Metanephros (tissue), 1 donor: ENCODE measurements around the gene DNAJB5. TPM values are rescaled to one million over a fixed set of nuclear protein-coding genes. Genes with fewer than 3 reads are reported as not detected.

Experiments
- total RNA-seq: library from RNA; depleted of rRNA; stranded (reverse); fragments of >200 nt; gene quantifications from one replicate; pipeline ENCODE4 v1.2.3, GENCODE V29; 2014

Gene DNAJB5
- 8.5 TPM for total RNA-seq

DNA sequence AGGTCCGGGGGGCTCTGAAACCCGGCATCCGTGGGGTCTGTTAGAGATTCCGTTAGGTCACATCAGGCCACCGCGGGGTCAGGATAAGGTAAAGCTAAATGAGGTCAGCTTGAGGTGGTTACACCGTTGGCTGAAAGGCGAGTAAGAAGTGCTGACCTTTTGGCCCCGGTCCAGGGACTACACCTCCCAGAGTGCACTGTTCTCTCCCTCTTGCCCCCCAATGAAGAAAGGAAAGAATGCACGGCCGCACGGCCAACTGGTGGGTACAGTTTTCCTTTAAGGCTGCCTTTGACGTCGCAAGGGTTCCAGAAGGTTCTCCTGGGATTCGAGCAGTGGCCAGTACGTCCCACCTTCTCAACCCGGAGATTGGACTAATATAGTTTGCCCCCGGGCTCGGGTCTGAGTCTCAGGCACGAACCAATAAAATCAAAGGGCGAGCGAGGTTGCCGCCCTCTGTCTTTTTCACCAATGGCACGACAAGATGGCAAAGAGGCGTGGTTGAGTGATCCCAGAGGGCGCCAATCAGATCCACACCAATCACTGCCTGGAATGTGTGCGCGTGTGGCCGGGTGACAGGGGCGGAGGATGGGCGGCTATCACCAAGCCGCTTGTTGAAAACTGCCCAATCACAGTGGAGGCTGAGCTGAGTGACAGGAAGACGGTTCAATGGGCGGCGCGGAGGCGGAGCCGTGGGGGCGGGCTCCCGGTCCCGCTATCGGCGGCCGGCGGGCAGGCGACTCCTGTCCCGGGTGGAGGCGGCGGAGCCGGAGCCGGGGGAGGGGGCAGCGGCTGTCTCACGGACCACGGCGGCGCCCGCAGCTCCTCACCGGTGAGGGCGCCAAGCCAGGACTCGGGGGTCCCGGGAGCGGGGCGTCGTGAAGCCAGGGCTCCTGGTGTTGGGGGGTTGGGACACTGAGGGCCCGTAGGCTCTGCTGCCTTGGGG is at the start of gene DNAJB5:
DNAJB5 (plus strand) TSS at position 743 of the 943 bp plus-strand sequence. CDS start 886 bp downstream, outside the sequence.

DNA sequence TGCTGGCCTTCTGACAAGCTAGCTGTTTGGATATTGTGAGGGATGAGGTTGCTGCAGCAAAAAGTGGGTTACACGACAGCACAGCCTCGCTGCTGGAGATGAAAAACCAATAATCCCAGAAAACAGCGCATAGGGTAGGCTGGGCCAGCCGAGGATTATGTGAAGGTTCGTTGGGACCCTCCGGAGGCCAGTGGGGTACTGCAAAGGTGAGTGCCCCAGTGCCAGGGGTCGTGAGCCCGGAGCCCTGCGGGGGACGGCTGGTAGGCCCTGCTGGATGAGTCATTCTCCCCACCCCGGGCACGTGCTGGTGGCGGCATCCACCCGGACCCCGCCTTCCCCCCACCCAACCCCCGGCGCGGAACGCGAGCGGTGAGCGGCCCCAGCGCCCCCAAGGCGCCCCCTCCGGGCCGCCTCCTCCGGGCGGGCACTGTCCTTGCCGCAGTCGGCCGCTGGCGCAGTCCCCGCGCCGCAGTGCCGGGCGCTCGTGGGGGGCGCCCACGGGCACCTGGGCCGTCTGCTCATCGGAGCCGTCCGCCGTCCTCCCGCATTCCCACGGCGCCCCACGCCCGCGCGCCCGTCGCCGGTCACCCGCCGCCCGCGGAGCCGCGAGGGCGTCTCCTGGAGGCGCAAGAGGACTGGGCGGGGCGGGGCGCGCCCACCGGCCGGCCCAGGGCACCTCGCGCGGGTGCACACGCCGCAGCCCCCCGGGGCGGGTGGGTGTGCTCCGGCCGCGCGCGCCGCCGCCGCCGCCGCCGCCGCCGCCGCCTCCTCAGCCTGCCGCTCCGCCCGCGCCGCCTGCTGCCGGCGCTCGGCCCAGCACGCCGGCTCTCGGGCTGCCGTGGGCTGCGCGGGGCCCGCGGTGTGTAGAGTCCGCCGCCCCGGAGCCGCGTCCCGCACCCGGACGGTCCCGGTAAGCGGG is 31.8 kb upstream of the DNAJB5 start, which contains the start of gene PHF24:
PHF24 (plus strand) TSS at position 794 of the 919 bp plus-strand sequence. CDS start 13,014 bp downstream, outside the sequence.

Other genes starting within 250 kb of the DNAJB5 start
- 0.23 TPM for gene PHF24, start 31.5 kb upstream of the DNAJB5 start, total RNA-seq
- 284 TPM for gene VCP, start 82.9 kb downstream of the DNAJB5 start, total RNA-seq
- gene FANCG, start 90.2 kb downstream of the DNAJB5 start, total RNA-seq: 27.7 TPM
- 24.0 TPM for gene PIGO, start 106.8 kb downstream of the DNAJB5 start, total RNA-seq
- 108 TPM for gene STOML2, start 113.4 kb downstream of the DNAJB5 start, total RNA-seq
- 12.4 TPM for gene ATOSB, start 126.1 kb downstream of the DNAJB5 start, total RNA-seq
- 24.1 TPM for gene UNC13B, start 172.3 kb downstream of the DNAJB5 start, total RNA-seq